Esophagus muscularis mucosa (tissue), 3 donors: ENCODE data around the gene SGPP2.

Experiments
- CTCF ChIP-seq, 3 experiments: fragments of 200-600 bp in 2 of 3; fragments of 450-650 bp in 1 of 3; sonication (generic) in 2 of 3; IDR thresholded peaks; one replicate each; pipeline ENCODE4 v1.5.1; 2017 to 2019; ENCODE audit warnings: antibody characterized with exemption in 3 of 3, mild to moderate bottlenecking in 2 of 3, moderate library complexity in 1 of 3
- POLR2AphosphoS5 ChIP-seq, 2 donors: sonication (generic); formaldehyde crosslinking; IDR thresholded peaks; one replicate each; pipeline ENCODE4 v1.6.1; 2017; ENCODE audit warnings: antibody characterized with exemption in 2 of 2

- TF ChIP-seq POLR2AphosphoS5 (IDR thresholded peaks at IDR 0.05) (no peak), CTCF (IDR thresholded peaks at IDR 0.05) (no peak)
Measured at GRCh38 chr2:222526480-222527277, 102.3 kb downstream of the SGPP2 start.
